GM21526 (cell line): Measurements from ENCODE around the gene SLC28A3.
"Not testable (repeated sequence)": the region's sequence is repeated elsewhere in the genome, so short reads cannot be mapped to it uniquely, and the experiment has no call there.

Experiments
- ATAC-seq: cut with Tn5 transposase; IDR thresholded peaks from one replicate; pipeline ENCODE4 v1.9.1; 2021; ENCODE audit warnings: moderate library complexity; ENCODE audit not compliant: unreplicated experiment, low FRiP score

Gene SLC28A3

GRCh38 chr9:84340535-84340934, at the start of gene SLC28A3:
TSS of gene SLC28A3 (minus strand) at chr9:84340758. CDS start at chr9:84340633, 125 bp downstream.
- ATAC-seq = no peak

- ATAC-seq = not testable (repeated sequence)
Observed at GRCh38 chr9:84390254-84390653, 49.7 kb upstream of the SLC28A3 start.

GRCh38 chr9:84387821-84388220, 47.3 kb upstream of the SLC28A3 start:
- ATAC-seq = no peak

- ATAC-seq = no peak
Observed at GRCh38 chr9:84386753-84387152, 46.2 kb upstream of the SLC28A3 start.

GRCh38 chr9:84385386-84386040, 45.0 kb upstream of the SLC28A3 start:
- no peak for ATAC-seq

GRCh38 chr9:84384617-84385016, 44.1 kb upstream of the SLC28A3 start:
- ATAC-seq = no peak

- no peak for ATAC-seq
Observed at GRCh38 chr9:84383178-84383577, 42.6 kb upstream of the SLC28A3 start.

GRCh38 chr9:84382720-84383119, 42.2 kb upstream of the SLC28A3 start:
- no peak for ATAC-seq

- ATAC-seq = no peak
Observed at GRCh38 chr9:84381508-84381907, 41.0 kb upstream of the SLC28A3 start.

- no peak for ATAC-seq
Observed at GRCh38 chr9:84379740-84380139, 39.2 kb upstream of the SLC28A3 start.

GRCh38 chr9:84375954-84376353, 35.4 kb upstream of the SLC28A3 start:
- no peak for ATAC-seq

- ATAC-seq = no peak
Observed at GRCh38 chr9:84374516-84374915, 34.0 kb upstream of the SLC28A3 start.

GRCh38 chr9:84374013-84374412, 33.5 kb upstream of the SLC28A3 start:
- no peak for ATAC-seq

GRCh38 chr9:84371737-84372136, 31.2 kb upstream of the SLC28A3 start:
- ATAC-seq = no peak

GRCh38 chr9:84368601-84369000, 28.0 kb upstream of the SLC28A3 start:
- no peak for ATAC-seq

GRCh38 chr9:84367726-84368125, 27.2 kb upstream of the SLC28A3 start:
- ATAC-seq = not testable (repeated sequence)

GRCh38 chr9:84366683-84367082, 26.1 kb upstream of the SLC28A3 start:
- no peak for ATAC-seq

- not testable (repeated sequence) for ATAC-seq
Observed at GRCh38 chr9:84364894-84365490, 24.4 kb upstream of the SLC28A3 start.

- ATAC-seq = no peak
Observed at GRCh38 chr9:84361645-84362044, 21.1 kb upstream of the SLC28A3 start.

- no peak for ATAC-seq
Observed at GRCh38 chr9:84357275-84357674, 16.7 kb upstream of the SLC28A3 start.

- ATAC-seq = no peak
Observed at GRCh38 chr9:84354035-84354434, 13.5 kb upstream of the SLC28A3 start.

- no peak for ATAC-seq
Observed at GRCh38 chr9:84349671-84350070, 9.1 kb upstream of the SLC28A3 start.
